ENCODE data around the gene OR4F6. TPM values are rescaled to one million over a fixed set of nuclear protein-coding genes. Genes with fewer than 3 reads are reported as not detected.
"Not testable (repeated sequence)": the region's sequence is repeated elsewhere in the genome, so short reads cannot be mapped to it uniquely, and the experiment has no call there.

OR4F6 gene
- total RNA-seq, 2 donors from 2014 or later, result not detected

DNA sequence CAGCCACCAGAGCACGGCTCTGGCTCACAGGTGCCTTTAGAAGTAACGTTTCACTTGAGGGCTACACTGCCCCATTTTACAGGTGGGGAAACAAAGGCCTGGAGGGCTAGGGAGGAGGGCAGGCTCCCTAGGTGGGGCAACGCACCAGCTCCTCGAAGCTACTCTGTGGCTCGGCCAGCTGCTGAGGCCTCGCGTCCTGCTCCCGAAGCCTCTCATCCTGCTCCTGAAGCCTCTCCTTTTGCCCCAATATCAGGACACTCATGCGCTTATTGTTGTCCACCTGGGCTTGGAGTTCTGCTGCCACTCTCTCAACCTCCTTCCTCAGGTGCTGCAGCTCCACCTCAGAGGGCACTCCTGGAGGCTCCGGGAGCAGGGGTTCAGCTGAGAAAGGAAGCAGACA, 28.2 kb upstream of the OR4F6 start:
- no peaks in the 10 kb centered on the region for H3K36me3 ChIP-seq (ENCODE audit: control insufficient read depth, insufficient read depth, low read length)
- H3K9me3 ChIP-seq (ENCODE audit: control insufficient read depth, low read length), result no peaks in the 10 kb centered on the region
- no peaks in the 10 kb centered on the region for H3K9me3 Mint-ChIP-seq
- WGBS, 2 experiments (ENCODE audit: insufficient coverage in 1 of 2, insufficient read length in 1 of 2), result 80 to 93% methylated on average over 1 to 10 of the region's 10 CpGs
- H3K27me3 Mint-ChIP-seq (ENCODE audit: insufficient read depth), result peaks cover 10% of the 10 kb centered on the region
- H3K27me3 ChIP-seq (ENCODE audit: control insufficient read depth, insufficient read depth, low read length, poor library complexity, severe bottlenecking), result no peaks in the 10 kb centered on the region
- no peaks in the 10 kb centered on the region for H3K36me3 Mint-ChIP-seq (ENCODE audit: low read depth)
- no peak overlapping the region for H3K9ac ChIP-seq (ENCODE audit: extremely low read depth, low read length, poor library complexity, severe bottlenecking)
- H3K4me3 Mint-ChIP-seq, result no peak overlapping the region
- no peak overlapping the region for H3K27ac Mint-ChIP-seq
- H3K4me1 Mint-ChIP-seq, result no peaks in the 10 kb centered on the region
- no peaks in the 10 kb centered on the region for H3K4me1 ChIP-seq (ENCODE audit: control insufficient read depth, insufficient read depth, low read length)
- no peak for DNase-seq
- TF ChIP-seq, protein P1, sequence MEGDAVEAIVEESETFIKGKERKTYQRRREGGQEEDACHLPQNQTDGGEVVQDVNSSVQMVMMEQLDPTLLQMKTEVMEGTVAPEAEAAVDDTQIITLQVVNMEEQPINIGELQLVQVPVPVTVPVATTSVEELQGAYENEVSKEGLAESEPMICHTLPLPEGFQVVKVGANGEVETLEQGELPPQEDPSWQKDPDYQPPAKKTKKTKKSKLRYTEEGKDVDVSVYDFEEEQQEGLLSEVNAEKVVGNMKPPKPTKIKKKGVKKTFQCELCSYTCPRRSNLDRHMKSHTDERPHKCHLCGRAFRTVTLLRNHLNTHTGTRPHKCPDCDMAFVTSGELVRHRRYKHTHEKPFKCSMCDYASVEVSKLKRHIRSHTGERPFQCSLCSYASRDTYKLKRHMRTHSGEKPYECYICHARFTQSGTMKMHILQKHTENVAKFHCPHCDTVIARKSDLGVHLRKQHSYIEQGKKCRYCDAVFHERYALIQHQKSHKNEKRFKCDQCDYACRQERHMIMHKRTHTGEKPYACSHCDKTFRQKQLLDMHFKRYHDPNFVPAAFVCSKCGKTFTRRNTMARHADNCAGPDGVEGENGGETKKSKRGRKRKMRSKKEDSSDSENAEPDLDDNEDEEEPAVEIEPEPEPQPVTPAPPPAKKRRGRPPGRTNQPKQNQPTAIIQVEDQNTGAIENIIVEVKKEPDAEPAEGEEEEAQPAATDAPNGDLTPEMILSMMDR (conservative IDR thresholded peaks at IDR 0.05), result no peak
- no peak overlapping the region for H3K4me3 ChIP-seq (ENCODE audit: low read length)
- H3K27ac ChIP-seq (ENCODE audit: low read depth, low read length), result no peak overlapping the region

DNA sequence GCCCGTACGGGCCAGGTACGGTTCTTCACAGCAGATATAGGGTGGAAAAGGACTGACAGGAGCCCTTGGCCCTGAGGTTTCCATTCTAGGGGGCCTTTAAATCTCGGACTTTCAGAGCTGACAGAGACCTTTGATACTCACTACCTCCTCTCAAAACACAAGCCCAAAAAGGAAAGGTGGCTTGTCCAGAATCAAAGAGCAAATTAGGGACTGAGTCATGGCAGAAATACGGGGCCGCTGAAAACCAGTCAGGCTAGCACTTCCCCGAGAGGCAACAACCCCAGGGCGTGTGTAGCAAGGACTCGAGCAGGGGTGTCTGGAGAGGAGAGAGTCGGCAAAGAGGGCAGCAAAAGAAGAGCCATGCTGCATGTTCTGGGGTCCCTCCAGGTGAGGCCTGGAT, 24.7 kb upstream of the OR4F6 start:
- H3K27me3 ChIP-seq (ENCODE audit: control insufficient read depth, insufficient read depth, low read length, poor library complexity, severe bottlenecking); H3K27me3 Mint-ChIP-seq (ENCODE audit: insufficient read depth); H3K4me1 Mint-ChIP-seq; H3K36me3 Mint-ChIP-seq (ENCODE audit: low read depth); H3K4me3 ChIP-seq (ENCODE audit: low read length); H3K9ac ChIP-seq (ENCODE audit: extremely low read depth, low read length, poor library complexity, severe bottlenecking); H3K9me3 Mint-ChIP-seq; H3K27ac Mint-ChIP-seq; H3K9me3 ChIP-seq (ENCODE audit: control insufficient read depth, low read length); DNase-seq; H3K36me3 ChIP-seq (ENCODE audit: control insufficient read depth, insufficient read depth, low read length); H3K4me3 Mint-ChIP-seq; H3K4me1 ChIP-seq (ENCODE audit: control insufficient read depth, insufficient read depth, low read length); H3K27ac ChIP-seq (ENCODE audit: low read depth, low read length): not testable (repeated sequence)
- 90 to 100% methylated on average over 2 to 8 of the region's 10 CpGs for WGBS, 2 experiments (ENCODE audit: insufficient coverage in 1 of 2, insufficient read length in 1 of 2)

DNA sequence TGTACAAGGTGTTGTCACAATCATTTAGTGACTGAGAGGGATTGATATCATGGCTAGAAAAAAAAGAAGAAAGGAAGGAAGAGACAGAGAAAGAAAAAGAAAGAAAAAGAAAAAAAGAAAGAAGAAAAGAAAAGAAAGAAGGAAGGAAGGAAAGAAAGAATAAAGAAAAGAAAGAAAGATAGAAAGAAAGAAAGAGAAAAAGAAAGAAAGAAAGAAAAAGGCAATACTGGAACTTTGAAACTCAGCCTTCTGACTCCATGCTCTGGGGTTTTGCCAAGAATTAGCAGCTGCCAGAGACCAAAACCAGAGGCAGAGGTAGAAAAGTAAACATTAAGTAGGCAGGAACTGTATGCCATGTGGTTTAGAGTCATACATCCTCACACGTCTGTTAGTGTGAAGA, 23.1 kb upstream of the OR4F6 start:
- not testable (repeated sequence) for H3K9ac ChIP-seq (ENCODE audit: extremely low read depth, low read length, poor library complexity, severe bottlenecking); H3K4me3 Mint-ChIP-seq; H3K9me3 ChIP-seq (ENCODE audit: control insufficient read depth, low read length); H3K4me1 Mint-ChIP-seq; H3K36me3 Mint-ChIP-seq (ENCODE audit: low read depth); H3K27me3 Mint-ChIP-seq (ENCODE audit: insufficient read depth); H3K36me3 ChIP-seq (ENCODE audit: control insufficient read depth, insufficient read depth, low read length); H3K27ac Mint-ChIP-seq; H3K27ac ChIP-seq (ENCODE audit: low read depth, low read length); DNase-seq; H3K4me3 ChIP-seq (ENCODE audit: low read length); H3K9me3 Mint-ChIP-seq; H3K27me3 ChIP-seq (ENCODE audit: control insufficient read depth, insufficient read depth, low read length, poor library complexity, severe bottlenecking); H3K4me1 ChIP-seq (ENCODE audit: control insufficient read depth, insufficient read depth, low read length)
- WGBS, 2 experiments (ENCODE audit: insufficient coverage in 1 of 2, insufficient read length in 1 of 2), result no CpG with 5 or more reads among the region's 1 CpG

DNA sequence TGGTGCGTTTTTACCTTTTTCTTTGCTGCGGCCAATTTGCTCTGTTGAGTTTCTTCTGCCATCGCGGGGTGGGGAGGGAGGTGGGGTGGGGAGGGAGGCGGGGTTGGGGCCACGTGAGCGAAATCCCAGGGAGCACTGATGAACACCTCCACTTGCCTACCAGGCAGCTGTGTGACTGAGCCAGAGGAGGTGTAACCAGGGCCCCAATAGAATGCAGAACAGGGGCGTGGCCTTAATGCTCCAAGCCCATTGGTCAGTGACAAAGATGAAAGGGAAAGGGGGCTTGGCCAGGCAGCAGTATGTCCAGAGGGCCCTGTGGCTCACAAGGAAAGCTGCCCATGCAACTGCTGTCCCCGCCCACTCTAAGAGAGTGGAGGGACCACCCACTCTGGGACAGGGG, 21.4 kb upstream of the OR4F6 start:
- Histone ChIP-seq H3K27me3 (ENCODE audit: control insufficient read depth, insufficient read depth, low read length, poor library complexity, severe bottlenecking) (no peaks in the 10 kb centered on the region), H3K27ac (ENCODE audit: low read depth, low read length) (no peak overlapping the region), H3K4me3 (ENCODE audit: low read length) (no peak overlapping the region), H3K9ac (ENCODE audit: extremely low read depth, low read length, poor library complexity, severe bottlenecking) (no peak overlapping the region), H3K36me3 (ENCODE audit: control insufficient read depth, insufficient read depth, low read length) (no peaks in the 10 kb centered on the region), H3K9me3 (ENCODE audit: control insufficient read depth, low read length) (no peaks in the 10 kb centered on the region), H3K4me1 (ENCODE audit: control insufficient read depth, insufficient read depth, low read length) (no peaks in the 10 kb centered on the region)
- Mint-ChIP-seq H3K9me3 (no peaks in the 10 kb centered on the region), H3K36me3 (ENCODE audit: low read depth) (no peaks in the 10 kb centered on the region), H3K4me3 (no peak overlapping the region), H3K27me3 (ENCODE audit: insufficient read depth) (peaks cover 4% of the 10 kb centered on the region), H3K27ac (no peak overlapping the region), H3K4me1 (no peaks in the 10 kb centered on the region)
- TF ChIP-seq, protein P1 (conservative IDR thresholded peaks at IDR 0.05), result no peak
- DNase-seq, result peak; percentile 70
- WGBS, 2 experiments (ENCODE audit: insufficient coverage in 1 of 2, insufficient read length in 1 of 2), result 79 to 96% methylated on average over 2 to 4 of the region's 9 CpGs
